GM18868 (cell line): ENCODE measurements around the gene HGS.
A peak's percentile ranks its signal among the peaks of the same experiment; 100 is the strongest.

Experiments
- ATAC-seq: cut with Tn5 transposase; IDR thresholded peaks from one replicate; pipeline ENCODE4 v1.9.1; 2021; ENCODE audit warnings: mild to moderate bottlenecking, moderate library complexity; ENCODE audit not compliant: unreplicated experiment

The HGS gene

DNA sequence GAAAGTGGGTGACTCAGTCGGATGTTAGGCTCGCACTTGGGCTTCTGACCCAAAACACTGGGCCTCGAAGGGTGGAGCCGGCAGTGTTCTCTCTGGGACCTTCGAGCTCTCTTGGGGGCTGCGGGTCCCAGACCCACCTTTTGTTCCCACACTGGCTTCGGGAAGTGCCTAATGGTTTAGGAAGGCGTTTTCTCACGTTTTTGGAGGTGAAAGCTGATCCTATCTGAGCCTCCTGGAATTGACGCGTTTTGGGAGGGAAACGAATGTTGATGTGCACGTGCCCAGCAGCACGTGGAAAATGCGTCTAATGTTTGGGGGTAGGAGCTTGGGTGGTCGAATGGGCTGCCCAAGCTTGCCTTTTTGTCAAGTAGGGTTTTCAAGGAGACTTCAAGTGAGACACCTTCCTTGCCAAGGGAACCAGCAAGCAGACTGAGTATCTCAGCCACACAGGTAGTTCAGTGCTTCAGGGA lies 666 bp downstream of the HGS start:
- ATAC-seq, result no peak

DNA sequence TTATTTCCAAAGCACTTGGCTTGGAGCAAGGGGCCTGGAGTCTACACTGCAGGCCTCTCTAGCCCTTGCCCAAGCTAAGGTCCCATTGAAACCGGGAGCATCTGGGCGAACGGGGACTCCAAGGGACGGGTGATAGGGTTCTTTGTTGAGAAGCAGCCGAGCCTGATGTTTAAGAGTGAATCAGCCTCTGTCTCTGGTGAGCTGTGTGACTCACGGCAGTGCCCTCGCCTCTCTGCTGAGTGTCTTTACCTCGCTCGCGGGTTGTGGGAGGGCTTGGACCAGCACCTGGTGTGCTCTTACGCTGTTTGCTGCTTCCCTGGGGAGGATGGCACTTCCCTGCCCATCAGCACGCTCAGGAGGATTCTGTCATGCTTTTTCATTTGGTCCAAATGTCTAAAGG lies 1.3 kb downstream of the HGS start:
- ATAC-seq, result no peak

- no peak for ATAC-seq
Measured at GRCh38 chr17:81686614-81687013, 2.8 kb downstream of the HGS start.

- no peak for ATAC-seq
Measured at GRCh38 chr17:81687770-81688541, 4.1 kb downstream of the HGS start.

DNA sequence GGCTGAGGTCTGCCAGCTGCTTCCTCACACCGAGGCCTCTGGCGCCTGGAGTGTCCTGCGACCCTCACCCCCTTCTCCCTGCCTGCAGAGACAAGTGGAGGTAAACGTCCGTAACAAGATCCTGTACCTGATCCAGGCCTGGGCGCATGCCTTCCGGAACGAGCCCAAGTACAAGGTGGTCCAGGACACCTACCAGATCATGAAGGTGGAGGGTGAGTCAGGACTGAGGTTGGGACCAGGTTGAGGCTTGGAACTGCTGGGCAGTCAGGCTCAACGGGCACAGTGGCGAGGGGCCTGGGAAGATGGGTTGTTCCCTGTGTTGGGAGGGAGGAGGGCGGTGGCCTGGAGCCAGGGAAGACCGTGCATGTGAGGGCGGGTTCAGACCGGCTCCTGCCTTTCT lies 4.8 kb downstream of the HGS start:
- ATAC-seq, result no peak

- ATAC-seq, result no peak
Measured at GRCh38 chr17:81690066-81690465, 6.3 kb downstream of the HGS start.

GRCh38 chr17:81690549-81690948 lies 6.7 kb downstream of the HGS start:
- ATAC-seq, result no peak

DNA sequence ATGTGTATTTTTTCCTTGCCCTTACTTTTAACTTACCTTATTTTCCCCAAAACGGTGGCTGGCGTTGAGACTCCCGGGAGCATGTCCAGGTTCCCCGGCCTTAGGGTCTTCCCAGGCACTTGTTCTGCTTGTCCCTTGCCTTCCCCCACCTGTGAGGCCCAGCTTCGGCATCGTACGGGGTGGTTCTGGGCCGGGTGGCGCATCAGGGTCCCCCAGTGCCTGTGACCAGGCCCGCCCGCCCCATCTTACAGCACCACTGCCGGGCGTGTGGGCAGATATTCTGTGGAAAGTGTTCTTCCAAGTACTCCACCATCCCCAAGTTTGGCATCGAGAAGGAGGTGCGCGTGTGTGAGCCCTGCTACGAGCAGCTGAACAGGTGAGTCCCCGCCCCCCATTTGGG lies 7.4 kb downstream of the HGS start:
- no peak for ATAC-seq

GRCh38 chr17:81691608-81692007 lies 7.8 kb downstream of the HGS start:
- ATAC-seq, result no peak

DNA sequence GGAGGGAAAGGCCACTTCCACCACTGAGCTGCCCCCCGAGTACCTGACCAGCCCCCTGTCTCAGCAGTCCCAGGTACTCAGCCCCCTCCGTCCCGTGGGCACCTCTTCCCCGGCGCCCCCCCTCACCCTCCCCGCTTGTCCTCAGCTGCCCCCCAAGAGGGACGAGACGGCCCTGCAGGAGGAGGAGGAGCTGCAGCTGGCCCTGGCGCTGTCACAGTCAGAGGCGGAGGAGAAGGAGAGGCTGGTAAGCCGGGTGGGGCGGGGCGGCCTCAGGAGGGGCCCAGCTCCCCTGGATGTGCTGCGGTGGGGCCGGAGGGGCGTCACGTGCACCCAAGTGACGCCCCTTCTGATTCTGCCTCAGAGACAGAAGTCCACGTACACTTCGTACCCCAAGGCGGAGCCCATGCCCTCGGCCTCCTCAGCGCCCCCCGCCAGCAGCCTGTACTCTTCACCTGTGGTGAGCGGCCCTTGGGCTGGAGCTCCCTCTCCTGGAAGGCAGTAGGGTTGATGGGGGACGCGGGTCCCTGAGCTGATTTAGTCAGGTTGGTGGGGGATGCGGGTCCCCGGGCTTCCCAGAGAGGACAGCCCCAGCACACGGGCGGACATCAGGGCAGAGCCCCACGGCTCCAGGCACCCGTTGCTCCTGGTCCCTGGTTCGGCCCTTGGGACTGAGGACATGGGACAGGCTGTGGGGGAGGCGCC lies 9.8 kb downstream of the HGS start:
- ATAC-seq, result no peak

DNA sequence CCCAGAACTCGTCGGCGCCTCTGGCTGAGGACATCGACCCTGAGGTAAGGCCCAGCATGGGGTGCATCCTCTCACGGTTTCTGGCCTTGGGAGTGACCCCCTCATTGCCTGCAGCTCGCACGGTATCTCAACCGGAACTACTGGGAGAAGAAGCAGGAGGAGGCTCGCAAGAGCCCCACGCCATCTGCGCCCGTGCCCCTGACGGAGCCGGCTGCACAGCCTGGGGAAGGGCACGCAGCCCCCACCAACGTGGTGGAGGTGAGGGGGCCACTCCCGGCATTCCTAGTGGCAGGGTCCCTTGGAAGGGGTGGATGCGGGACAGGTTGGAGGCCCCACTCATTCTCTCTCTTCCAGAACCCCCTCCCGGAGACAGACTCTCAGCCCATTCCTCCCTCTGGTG lies 11.0 kb downstream of the HGS start:
- ATAC-seq, result no peak

DNA sequence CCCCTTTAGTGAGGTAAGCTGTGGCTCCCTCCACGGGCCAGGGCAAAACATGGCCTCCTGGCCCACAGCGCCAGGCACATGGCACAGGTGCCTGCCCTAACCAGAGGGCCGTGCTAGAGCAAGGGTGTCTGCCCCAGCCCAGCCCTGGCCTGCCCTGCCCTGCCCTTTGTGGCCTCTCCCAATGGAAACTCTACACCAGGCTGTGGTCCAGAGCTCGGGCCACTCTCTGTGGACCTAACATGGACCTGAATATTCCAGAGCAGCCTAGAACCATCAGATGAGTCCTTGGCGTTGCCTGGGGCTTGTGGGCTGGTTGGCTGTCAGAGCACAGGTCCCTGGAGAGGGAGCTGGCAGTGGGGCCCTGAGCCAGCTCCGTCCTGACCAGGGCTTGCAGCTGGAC lies 11.4 kb downstream of the HGS start:
- ATAC-seq, result no peak

GRCh38 chr17:81695801-81696200 lies 12.0 kb downstream of the HGS start:
- ATAC-seq, result no peak

GRCh38 chr17:81696218-81696941 lies 12.6 kb downstream of the HGS start:
- no peak for ATAC-seq

DNA sequence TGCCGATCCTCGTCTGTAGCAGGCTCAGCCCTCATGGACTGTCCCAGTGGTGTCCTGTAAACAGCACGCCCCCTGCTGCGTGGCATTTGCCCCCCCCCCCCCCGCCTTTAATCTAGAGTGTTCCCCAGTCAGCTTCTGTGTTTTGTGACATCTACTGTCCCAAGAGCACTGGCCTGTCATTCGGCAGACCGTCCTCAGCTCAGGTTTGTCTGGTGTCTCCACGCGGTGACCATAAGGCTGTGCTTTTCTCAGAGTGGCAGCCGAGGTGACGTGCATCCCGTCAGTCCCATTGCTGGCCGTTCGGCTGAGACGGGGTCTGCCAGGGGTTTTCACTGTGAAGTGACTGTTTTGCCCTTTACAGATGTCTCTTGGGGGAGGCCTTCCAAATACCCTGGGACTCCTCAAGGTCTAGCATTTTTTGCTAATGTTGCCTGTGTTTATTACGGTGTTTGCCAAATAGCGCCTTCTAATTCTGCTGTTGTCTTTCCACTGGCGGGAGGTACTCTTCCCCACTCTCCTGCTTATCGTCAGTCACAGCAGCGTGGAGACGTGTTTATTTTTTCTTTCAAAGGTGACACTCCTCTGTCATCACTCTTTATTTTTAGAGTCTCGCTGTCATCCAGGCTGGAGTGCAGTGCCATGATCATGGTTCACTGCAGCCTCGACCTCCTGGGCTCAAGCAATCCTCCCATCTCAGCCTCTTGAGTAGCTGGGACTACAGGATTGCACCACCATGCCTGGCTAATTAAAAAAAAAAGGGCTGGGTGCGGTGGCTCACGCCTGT lies 13.6 kb downstream of the HGS start:
- ATAC-seq, result no peak

- no peak for ATAC-seq
Measured at GRCh38 chr17:81700353-81701287, 16.8 kb downstream of the HGS start.

DNA sequence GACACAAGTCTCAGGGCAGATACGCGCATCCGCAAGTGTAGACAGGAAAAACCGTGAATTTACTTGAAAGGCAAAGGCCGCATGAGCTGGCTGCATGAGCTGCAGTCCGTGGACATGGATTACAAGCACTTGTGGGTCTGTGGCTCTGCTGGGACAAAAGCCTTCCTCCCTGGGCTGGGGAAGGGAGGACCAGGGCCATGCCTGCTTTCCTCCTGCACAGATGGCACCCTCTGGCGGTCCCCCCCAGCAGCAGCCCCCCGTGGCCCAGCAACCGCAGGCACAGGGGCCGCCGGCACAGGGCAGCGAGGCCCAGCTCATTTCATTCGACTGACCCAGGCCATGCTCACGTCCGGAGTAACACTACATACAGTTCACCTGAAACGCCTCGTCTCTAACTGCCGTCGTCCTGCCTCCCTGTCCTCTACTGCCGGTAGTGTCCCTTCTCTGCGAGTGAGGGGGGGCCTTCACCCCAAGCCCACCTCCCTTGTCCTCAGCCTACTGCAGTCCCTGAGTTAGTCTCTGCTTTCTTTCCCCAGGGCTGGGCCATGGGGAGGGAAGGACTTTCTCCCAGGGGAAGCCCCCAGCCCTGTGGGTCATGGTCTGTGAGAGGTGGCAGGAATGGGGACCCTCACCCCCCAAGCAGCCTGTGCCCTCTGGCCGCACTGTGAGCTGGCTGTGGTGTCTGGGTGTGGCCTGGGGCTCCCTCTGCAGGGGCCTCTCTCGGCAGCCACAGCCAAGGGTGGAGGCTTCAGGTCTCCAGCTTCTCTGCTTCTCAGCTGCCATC lies 17.7 kb downstream of the HGS start:
- ATAC-seq, result no peak

- peak; percentile 81 for ATAC-seq
Measured at GRCh38 chr17:81702934-81703746, 19.3 kb downstream of the HGS start, which contains the start of gene MRPL12. TSS of gene MRPL12 (plus strand) at chr17:81703367. CDS start at chr17:81703502, 135 bp downstream.
